H9 (cell line): ENCODE data around the gene RAB3IL1. TPM values are rescaled to one million over a fixed set of nuclear protein-coding genes. Genes with fewer than 3 reads are reported as not detected.

Experiments
- DNase-seq: peaks from one replicate; pipeline ENCODE4 v3.0.0-alpha.2; 2017
- H2AFZ ChIP-seq: one replicate; pipeline ENCODE4 v1.6.1; 2013; ENCODE audit warnings: mild to moderate bottlenecking, low read length, control low read depth, moderate library complexity
- H2AK5ac ChIP-seq: 2 replicates; pipeline ENCODE4 v1.6.1; 2013; ENCODE audit warnings: low read length, control low read depth, mixed read lengths; ENCODE audit not compliant: insufficient read length
- H2BK120ac ChIP-seq: one replicate; pipeline ENCODE4 v1.6.1; 2013; ENCODE audit warnings: low read depth, mild to moderate bottlenecking, low read length, control low read depth, inconsistent platforms; ENCODE audit not compliant: poor library complexity, severe bottlenecking
- H2BK12ac ChIP-seq: 2 replicates; pipeline ENCODE4 v1.6.1; 2013; ENCODE audit warnings: low read length, control low read depth, mixed read lengths, low read depth; ENCODE audit not compliant: insufficient read length
- H2BK15ac ChIP-seq: 2 replicates; pipeline ENCODE4 v1.6.1; 2013; ENCODE audit warnings: low read depth, low read length, control low read depth
- H2BK20ac ChIP-seq: one replicate; pipeline ENCODE4 v1.6.1; 2013; ENCODE audit warnings: low read depth, mild to moderate bottlenecking, low read length, control low read depth, inconsistent platforms; ENCODE audit not compliant: poor library complexity, severe bottlenecking
- H2BK5ac ChIP-seq: 2 replicates; pipeline ENCODE4 v1.6.1; 2013; ENCODE audit warnings: low read length, control low read depth, mixed read lengths; ENCODE audit not compliant: insufficient read length
- H3K14ac ChIP-seq: 2 replicates; pipeline ENCODE4 v1.6.1; 2013; ENCODE audit warnings: low read length, control low read depth; ENCODE audit not compliant: insufficient read depth
- H3K18ac ChIP-seq: 2 replicates; pipeline ENCODE4 v1.6.1; 2013; ENCODE audit warnings: low read depth, mild to moderate bottlenecking, mixed read lengths, low read length, control low read depth; ENCODE audit not compliant: insufficient read length
- H3K23ac ChIP-seq: 2 replicates; pipeline ENCODE4 v1.6.1; 2013; ENCODE audit warnings: low read length, control low read depth, mixed read lengths, low read depth; ENCODE audit not compliant: insufficient read length
- H3K23me2 ChIP-seq: 2 replicates; pipeline ENCODE4 v1.6.1; 2013; ENCODE audit warnings: low read depth, mild to moderate bottlenecking, mixed read lengths, low read length, control low read depth; ENCODE audit not compliant: insufficient read length, poor library complexity, severe bottlenecking
- H3K27ac ChIP-seq: 2 replicates; pipeline ENCODE4 v1.5.1; 2013; ENCODE audit warnings: low read length, control low read depth, mixed read lengths, low read depth; ENCODE audit not compliant: insufficient read length
- H3K27me3 ChIP-seq: 2 replicates; pipeline ENCODE4 v1.6.1; 2013; ENCODE audit warnings: low read length, control low read depth, inconsistent platforms; ENCODE audit not compliant: insufficient read depth
- H3K4ac ChIP-seq: 2 replicates; pipeline ENCODE4 v1.6.1; 2013; ENCODE audit warnings: low read depth, mild to moderate bottlenecking, control low read depth, inconsistent platforms, low read length, moderate library complexity
- H3K4me1 ChIP-seq: 2 replicates; pipeline ENCODE4 v1.6.1; 2013; ENCODE audit warnings: low read length, control low read depth, inconsistent platforms; ENCODE audit not compliant: insufficient read depth
- H3K4me2 ChIP-seq: 2 replicates; pipeline ENCODE4 v1.6.1; 2013; ENCODE audit warnings: low read length, control low read depth, mixed read lengths; ENCODE audit not compliant: insufficient read length, insufficient read depth
- H3K56ac ChIP-seq: 2 replicates; pipeline ENCODE4 v1.6.1; 2013; ENCODE audit warnings: low read depth, mild to moderate bottlenecking, mixed read lengths, low read length, control low read depth; ENCODE audit not compliant: insufficient read length
- H3K79me1 ChIP-seq: 2 replicates; pipeline ENCODE4 v1.6.1; 2013; ENCODE audit warnings: low read depth, mild to moderate bottlenecking, moderate library complexity, low read length, control low read depth, inconsistent platforms; ENCODE audit not compliant: insufficient read depth, poor library complexity, severe bottlenecking
- H3K79me2 ChIP-seq: 2 replicates; pipeline ENCODE4 v1.6.1; 2013; ENCODE audit warnings: low read length, control low read depth, inconsistent platforms; ENCODE audit not compliant: insufficient read depth
- H3K9ac ChIP-seq: 2 replicates; pipeline ENCODE4 v1.6.1; 2013; ENCODE audit warnings: low read length, control low read depth, mixed read lengths; ENCODE audit not compliant: insufficient read length; ENCODE audit errors: extremely low read depth
- H3K9me3 ChIP-seq: one replicate; pipeline ENCODE4 v1.6.1; 2013; ENCODE audit warnings: low read depth, low read length, inconsistent platforms; ENCODE audit not compliant: control insufficient read depth
- H3T11ph ChIP-seq: one replicate; pipeline ENCODE4 v1.6.1; 2013; ENCODE audit warnings: mild to moderate bottlenecking, low read length, control low read depth, inconsistent platforms
- H4K20me1 ChIP-seq: one replicate; pipeline ENCODE4 v1.6.1; 2013; ENCODE audit not compliant: control insufficient read depth, insufficient read length, insufficient read depth
- H4K5ac ChIP-seq: 2 replicates; pipeline ENCODE4 v1.6.1; 2013; ENCODE audit warnings: low read depth, mild to moderate bottlenecking, mixed read lengths, low read length, control low read depth; ENCODE audit not compliant: insufficient read length
- H4K8ac ChIP-seq: replicated peaks from 2 replicates; pipeline ENCODE4 v1.6.1; 2013; ENCODE audit warnings: low read length, control low read depth, mixed read lengths, low read depth; ENCODE audit not compliant: insufficient read length
- H4K91ac ChIP-seq: 2 replicates; pipeline ENCODE4 v1.6.1; 2013; ENCODE audit warnings: low read depth, mild to moderate bottlenecking, moderate library complexity, mixed read lengths, low read length, control low read depth; ENCODE audit not compliant: insufficient read length
- H3K27ac Mint-ChIP-seq, 3 experiments: 2 replicates in 2 of 3; 3 replicates in 1 of 3; pipeline ENCODE4 v1.8.0; 2020 to 2021; ENCODE audit warnings: mixed read lengths in 3 of 3, mild to moderate bottlenecking in 1 of 3, moderate library complexity in 1 of 3
- H3K27me3 Mint-ChIP-seq: 2 replicates; pipeline ENCODE4 v1.8.0; 2021; ENCODE audit warnings: low read depth, mild to moderate bottlenecking, moderate library complexity, mixed read lengths
- H3K36me3 Mint-ChIP-seq, 3 experiments: 2 replicates in 2 of 3; 3 replicates in 1 of 3; pipeline ENCODE4 v1.8.0; 2020 to 2021; ENCODE audit warnings: low read depth in 3 of 3, mixed read lengths in 3 of 3; ENCODE audit not compliant: insufficient read depth in 1 of 3
- H3K4me1 Mint-ChIP-seq, 2 experiments: 2 replicates each; pipeline ENCODE4 v1.8.0; 2020; ENCODE audit warnings: mixed read lengths in 2 of 2
- H3K4me3 Mint-ChIP-seq, 2 experiments: 2 replicates in 1 of 2; 3 replicates in 1 of 2; pipeline ENCODE4 v1.8.0; 2020 to 2021; ENCODE audit warnings: mild to moderate bottlenecking in 2 of 2, mixed read lengths in 2 of 2, moderate library complexity in 1 of 2
- H3K9me3 Mint-ChIP-seq, 2 experiments: 2 replicates in 1 of 2; 3 replicates in 1 of 2; pipeline ENCODE4 v1.8.0; 2020; ENCODE audit warnings: mild to moderate bottlenecking in 2 of 2, mixed read lengths in 2 of 2, moderate library complexity in 1 of 2
- CTCF ChIP-seq: fragments of 200-600 bp; sonication (generic); conservative IDR thresholded peaks from 3 replicates; pipeline ENCODE4 v1.8.0; 2021; ENCODE audit warnings: antibody characterized with exemption, mild to moderate bottlenecking
- WGBS: extraction: QIAGEN DNeasy Blood & Tissue Kit; methylation state at CpG from one replicate; pipeline ENCODE4 v1.1.7; 2013; ENCODE audit warnings: missing lambda C conversion rate, low lambda C conversion rate, mixed read lengths; ENCODE audit not compliant: insufficient read length; ENCODE audit errors: extremely low coverage; 5-methylcytosine and 5-hydroxymethylcytosine counted together
- total RNA-seq: library from RNA; stranded (reverse); gene quantifications from 2 replicates; pipeline ENCODE4 v1.2.1, GENCODE V29; 2021

Gene RAB3IL1
- total RNA-seq, 1 experiment from 2014 or later = 2.4 TPM

GRCh38 chr11:61954851-61955421, 37.6 kb upstream of the RAB3IL1 start:
- peak overlapping the region; percentile 49 to 73 for H3K4me3 Mint-ChIP-seq
- H3K27me3 Mint-ChIP-seq = peaks cover 31% of the 10 kb centered on the region
- H4K20me1 ChIP-seq = no peaks in the 10 kb centered on the region
- peak; percentile 80 for DNase-seq
- H3K4me2 ChIP-seq = peak overlapping the region; percentile 31
- no peak overlapping the region for H3T11ph ChIP-seq
- H3K4me1 ChIP-seq = no peaks in the 10 kb centered on the region
- H2BK20ac ChIP-seq = no peak overlapping the region
- no peaks in the 10 kb centered on the region for H3K27me3 ChIP-seq
- H3K79me2 ChIP-seq = no peaks in the 10 kb centered on the region
- H3K9me3 ChIP-seq = no peaks in the 10 kb centered on the region
- TF ChIP-seq CTCF = peak; percentile 30; the same call in 1 of the 3 replicates
- H3K56ac ChIP-seq = no peak overlapping the region
- H3K27ac ChIP-seq = no peak overlapping the region
- no peak overlapping the region for H4K5ac ChIP-seq
- H3K14ac ChIP-seq = peak overlapping the region; percentile 66
- no peak overlapping the region for H2BK15ac ChIP-seq
- H4K8ac ChIP-seq = no peak overlapping the region
- H3K4me1 Mint-ChIP-seq = peaks cover 0 to 11% of the 10 kb centered on the region in 2 experiments; a peak in 2 of 4 replicates
- H3K79me1 ChIP-seq = no peaks in the 10 kb centered on the region
- H3K9me3 Mint-ChIP-seq = no peaks in the 10 kb centered on the region
- no peak overlapping the region for H2BK5ac ChIP-seq
- H2AFZ ChIP-seq = no peak overlapping the region
- no peak overlapping the region for H2BK120ac ChIP-seq
- no peak overlapping the region for H4K91ac ChIP-seq
- no peak overlapping the region for H3K23ac ChIP-seq
- no peaks in the 10 kb centered on the region for H3K36me3 Mint-ChIP-seq
- no peak overlapping the region for H2AK5ac ChIP-seq
- no peak overlapping the region for H3K27ac Mint-ChIP-seq
- H3K23me2 ChIP-seq = peaks cover 8% of the 10 kb centered on the region
- no CpG with 5 or more reads among the region's 21 CpGs for WGBS
- no peak overlapping the region for H3K4ac ChIP-seq
- no peak overlapping the region for H3K9ac ChIP-seq
- H3K18ac ChIP-seq = peak overlapping the region; percentile 44
- H2BK12ac ChIP-seq = no peak overlapping the region
